Lung microvascular endothelial cell (primary cell): Measurements from ENCODE around the gene CDC42BPB. TPM values are rescaled to one million over a fixed set of nuclear protein-coding genes. Genes with fewer than 3 reads are reported as not detected.

Source experiments
- DNase-seq, 2 donors: peaks; one replicate each; pipeline versions ENCODE4 v3.0.0 to v3.0.0-alpha.2; 2010; ENCODE audit warnings: low read depth in 2 of 2
- total RNA-seq: library from RNA; depleted of rRNA; stranded (reverse); fragments of >200 nt; gene quantifications from 2 replicates; pipeline ENCODE4 v1.2.1, GENCODE V29; 2014

CDC42BPB gene
- total RNA-seq, 1 donor from 2014 or later, result 104 TPM

DNA sequence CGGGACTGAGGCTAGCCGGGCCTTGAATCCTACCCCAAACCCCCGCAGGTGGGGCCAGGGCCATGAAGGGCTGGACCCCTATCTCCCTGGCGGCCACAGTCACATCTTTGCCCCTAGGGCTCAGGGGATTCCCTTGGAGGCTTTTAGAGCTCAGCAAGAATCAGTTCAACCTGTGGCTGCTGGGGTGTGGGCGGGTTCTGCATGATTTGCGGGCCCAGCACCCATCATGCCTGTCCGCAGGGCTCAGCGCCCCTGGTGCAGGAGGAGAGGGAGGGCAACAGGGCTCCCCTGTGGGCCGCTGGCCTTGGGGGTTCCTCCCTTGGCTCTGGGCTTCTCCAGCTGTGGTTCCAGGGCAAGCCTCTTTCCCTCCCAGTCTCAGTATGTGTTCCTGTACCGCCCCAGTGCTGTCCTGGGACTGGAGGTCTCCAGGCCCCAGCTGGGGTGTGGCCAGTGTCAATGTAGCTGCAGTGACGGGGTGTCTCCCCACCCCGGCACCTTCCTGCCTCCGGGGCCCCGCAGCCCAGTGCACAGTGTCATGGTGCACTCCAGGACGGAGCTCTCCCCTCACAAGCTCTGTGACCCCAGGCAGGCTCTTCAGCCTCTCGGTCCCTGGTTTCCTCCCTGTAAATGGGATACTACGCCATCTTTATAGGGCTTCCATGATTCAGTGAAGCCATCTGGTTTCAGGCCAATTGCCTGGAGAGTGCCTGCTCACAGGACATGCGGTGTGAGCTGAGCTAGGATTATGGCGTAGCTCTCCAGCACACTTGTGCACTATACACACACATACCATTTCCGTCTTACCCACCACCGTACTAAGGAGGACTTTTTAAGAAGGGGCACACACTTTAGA is 16.8 kb upstream of the CDC42BPB start:
- DNase-seq, result peak in 1 of 2 donors; percentile 58

DNA sequence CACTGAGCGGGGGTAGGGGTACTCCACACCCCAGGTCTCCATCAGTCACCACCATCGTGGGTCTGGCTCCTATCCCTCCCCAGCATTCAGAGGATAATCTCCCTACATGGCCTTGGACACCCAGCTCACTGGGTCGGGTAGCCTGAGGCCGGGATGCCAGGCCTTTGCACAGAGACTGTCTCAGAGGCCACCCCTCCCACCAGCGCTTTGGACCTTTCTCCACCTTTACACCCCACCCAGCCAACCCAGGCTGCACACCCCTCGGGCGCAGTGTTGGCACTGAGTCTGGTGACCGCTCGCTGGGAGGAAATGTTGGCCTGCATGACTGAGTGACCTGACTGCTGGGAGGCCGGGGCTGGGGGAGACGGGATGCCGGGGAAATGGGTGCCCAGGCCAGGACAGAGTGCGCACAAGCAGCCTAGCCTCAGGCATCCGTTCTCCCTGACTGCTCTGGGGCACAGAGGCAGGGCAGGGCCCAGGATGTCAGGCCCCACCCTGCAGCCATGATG is 16.1 kb upstream of the CDC42BPB start:
- no peak for DNase-seq

- peak in 1 of 2 donors; percentile 34 for DNase-seq
Observed at GRCh38 chr14:103072595-103073366, 15.4 kb upstream of the CDC42BPB start.

GRCh38 chr14:103071544-103072251 is 14.3 kb upstream of the CDC42BPB start:
- DNase-seq, result peak; percentile 53 to 54

DNA sequence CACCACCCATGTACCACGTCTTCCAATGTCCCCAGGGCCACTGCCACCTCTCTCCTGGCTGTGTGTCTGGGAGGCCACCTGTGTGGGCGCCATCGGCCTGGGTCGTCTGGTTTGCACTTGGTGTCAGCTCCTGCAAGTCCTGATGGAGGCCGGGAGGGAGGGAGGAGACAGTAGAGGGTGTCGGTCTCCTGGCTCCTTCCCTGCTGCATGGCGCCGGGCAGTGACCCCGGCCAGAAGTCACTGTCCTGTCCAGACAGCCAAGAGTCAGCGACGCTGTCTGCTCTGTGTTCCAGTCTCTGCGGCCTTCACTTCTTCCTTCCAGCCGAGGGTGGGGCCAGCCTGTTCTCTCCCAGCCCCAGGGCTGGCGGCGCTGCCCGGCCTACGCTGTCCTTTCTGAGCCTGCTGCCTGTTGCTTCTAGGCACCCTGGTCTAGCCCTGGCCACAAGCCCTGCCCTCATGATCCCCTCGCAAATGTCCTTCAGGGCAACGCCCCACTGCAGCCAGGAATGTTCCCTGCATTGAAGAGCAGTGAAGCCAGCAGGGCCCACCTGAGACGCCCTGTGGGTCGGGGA is 13.7 kb upstream of the CDC42BPB start:
- no peak for DNase-seq

- no peak for DNase-seq
Observed at GRCh38 chr14:103070263-103070885, 13.0 kb upstream of the CDC42BPB start.

GRCh38 chr14:103068351-103069073 is 11.2 kb upstream of the CDC42BPB start:
- no peak for DNase-seq

DNA sequence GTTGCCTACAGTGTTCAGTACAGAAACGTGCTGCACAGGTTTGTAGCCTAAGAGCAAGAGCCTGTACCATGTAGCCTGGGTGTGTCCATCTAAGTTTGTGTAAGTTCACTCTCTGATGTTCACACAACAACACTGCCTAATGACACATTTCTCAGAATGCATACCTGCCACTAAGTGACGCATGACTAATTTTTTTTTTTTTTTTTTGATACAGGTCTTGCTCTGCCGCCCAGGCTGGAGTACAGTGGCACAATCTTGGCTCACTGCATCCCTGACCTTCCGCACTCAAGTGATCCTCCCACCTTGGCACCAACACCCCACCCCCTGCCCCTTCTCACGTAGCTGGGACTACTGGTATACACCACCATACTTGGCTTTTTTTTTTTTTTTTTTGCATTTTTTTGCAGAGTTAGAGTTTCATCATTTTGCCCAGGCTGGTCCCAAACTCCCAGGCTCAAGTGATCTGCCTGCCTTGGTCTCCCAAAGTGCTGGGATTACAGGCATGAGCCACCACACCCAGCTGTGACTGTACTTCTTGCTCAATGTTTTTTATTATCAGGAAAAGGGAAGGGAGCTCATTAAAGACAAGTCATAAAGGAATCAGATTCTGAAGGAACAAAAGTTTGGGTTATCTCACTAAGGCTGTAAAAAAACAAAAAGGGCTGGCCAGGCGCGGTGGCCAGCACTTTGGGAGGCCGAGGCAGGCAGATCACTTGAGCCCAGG is 10.0 kb upstream of the CDC42BPB start:
- DNase-seq, result peak in 1 of 2 donors; percentile 25

DNA sequence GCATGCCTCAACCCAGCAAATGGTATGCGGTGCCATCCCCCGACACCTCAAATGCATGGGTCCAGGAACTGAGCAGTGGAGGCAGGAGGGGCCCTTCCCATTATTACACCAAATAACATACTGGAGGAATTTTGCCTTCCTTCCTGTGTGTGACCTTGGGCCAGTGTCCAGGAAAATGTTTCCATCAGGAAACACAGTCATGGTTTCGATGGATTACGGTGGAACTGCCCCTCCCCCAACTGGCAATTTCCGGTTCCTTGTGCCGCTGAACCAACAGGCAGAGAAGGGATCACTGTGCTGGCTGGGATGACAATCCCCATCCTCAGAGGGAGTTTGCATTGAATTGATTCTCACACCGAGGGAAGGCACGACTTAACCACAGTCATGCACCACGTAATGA is 9.1 kb upstream of the CDC42BPB start:
- DNase-seq, result peak; percentile 93 to 97

DNA sequence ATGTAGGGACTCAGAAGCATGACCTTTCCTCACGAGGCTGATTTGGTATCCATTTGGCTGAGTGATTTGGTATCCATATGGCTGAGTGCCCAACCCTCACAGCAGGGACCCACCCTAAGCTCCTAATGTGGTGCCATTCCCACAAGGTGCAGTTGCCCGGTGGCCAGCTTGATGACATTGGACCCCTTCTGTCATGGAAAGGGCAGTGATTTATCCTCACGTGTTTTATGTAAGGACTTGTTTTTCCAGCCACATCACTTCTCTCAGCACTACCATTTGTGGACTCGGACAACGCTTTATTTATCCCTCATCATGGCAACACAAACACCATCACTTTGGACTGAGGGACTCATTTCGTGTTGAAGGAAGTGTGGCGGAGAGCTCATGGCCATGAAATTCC is 8.5 kb upstream of the CDC42BPB start:
- DNase-seq, result peak; percentile 66 to 92

GRCh38 chr14:103064978-103065377 is 7.6 kb upstream of the CDC42BPB start:
- DNase-seq, result no peak

- DNase-seq, result no peak
Observed at GRCh38 chr14:103064436-103064835, 7.1 kb upstream of the CDC42BPB start.

DNA sequence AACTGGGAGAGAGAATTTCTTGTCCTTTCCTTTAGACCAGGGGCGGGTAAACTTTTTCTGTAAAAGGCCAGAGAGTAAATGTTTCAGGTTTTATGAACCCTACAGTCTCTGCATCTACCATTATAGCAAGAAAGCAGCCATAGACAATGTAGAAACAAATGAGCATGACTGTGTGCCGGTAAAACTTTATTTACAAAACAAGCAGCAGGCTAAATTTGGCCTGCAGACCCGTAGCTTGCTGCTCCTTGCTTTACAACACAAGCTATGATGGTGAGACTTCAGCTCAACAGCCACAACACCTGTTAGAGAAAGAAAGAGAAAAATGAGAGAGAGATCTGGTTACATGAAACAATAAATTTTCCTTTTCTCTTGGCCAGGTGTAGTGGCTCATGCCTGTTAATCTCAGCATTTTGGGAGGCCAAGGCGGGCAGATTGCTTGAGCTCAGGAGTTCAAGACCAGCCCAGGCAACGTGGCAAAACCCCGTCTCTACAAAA is 4.2 kb upstream of the CDC42BPB start:
- DNase-seq, result no peak

- DNase-seq, result no peak
Observed at GRCh38 chr14:103059556-103059955, 2.2 kb upstream of the CDC42BPB start.

- DNase-seq, result peak; percentile 34 to 48
Observed at GRCh38 chr14:103058164-103059055, 1.1 kb upstream of the CDC42BPB start.

DNA sequence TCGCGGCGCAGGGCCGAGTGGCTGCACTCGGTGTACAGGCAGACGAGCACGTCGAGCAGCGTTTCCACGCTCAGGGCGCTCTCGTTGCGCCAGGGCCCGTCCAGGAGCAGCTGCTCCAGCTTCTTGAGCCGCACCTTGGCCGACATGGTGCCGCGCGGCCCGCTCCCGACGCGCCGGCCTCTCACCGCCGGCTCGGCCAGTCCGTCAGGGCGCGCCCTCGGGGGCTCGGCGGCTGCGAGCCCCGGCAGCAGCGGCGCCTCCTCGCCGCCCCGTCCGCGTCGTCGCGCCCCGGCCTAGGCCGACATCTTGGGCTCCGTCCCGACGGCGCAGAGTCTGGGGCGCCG is 349 bp downstream of the CDC42BPB start:
- peak; percentile 42 to 46 for DNase-seq

DNA sequence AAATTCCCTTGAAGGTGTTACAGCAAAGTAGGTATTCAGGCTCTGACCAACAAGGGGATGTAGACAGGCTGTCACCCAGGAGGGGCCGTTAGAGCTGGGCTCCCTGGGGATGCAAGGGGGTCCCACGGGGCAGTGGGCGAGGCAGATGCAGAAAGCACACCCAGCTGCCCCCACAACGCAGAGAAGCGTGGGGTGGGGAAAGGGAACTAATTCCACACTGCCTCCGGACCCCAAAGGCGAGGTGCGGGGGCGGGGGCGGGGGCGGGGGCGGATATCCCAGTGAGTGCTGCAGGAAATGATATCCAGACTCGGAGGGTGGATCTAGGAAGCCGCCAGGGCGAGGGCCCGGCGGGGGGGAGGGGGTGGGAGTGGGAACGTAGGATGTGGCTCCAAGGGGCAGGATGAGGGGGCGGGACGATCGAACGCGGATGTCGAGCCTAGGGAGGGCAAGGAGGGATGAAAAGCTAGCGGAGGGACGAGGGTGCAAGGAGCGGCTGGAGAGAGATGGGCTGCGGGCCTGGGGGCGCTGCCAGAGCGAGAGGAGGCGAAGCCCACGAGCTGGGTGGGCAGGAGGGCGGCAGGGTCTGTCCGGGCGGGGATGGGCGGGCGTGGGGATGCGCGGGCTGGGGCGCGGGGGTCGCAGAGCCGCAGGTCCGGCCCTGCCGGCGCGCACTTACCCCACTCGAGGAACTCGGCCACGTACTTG is 874 bp downstream of the CDC42BPB start:
- DNase-seq, result peak; percentile 90 to 93

DNA sequence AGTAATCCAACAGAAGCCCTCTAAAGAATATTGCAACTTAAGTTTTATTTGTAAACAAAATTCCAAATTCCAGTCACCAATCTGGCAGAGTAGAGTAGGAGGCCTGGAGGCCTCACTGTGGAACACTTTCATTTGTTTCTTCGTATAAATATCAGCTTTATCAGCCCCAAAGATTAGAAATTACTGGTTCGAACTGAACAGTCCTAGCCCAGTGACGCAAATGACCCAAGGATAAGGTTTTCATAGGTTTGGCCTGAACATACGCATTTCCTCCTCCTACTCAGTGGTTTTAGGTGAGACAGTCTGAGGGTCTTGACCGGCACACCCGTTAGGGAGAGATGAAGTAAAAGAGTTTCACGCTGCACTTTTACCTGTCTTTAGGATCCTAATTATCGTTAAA is 1.7 kb downstream of the CDC42BPB start:
- DNase-seq, result peak; percentile 30 to 73
